ENCODE measurements around the gene ARMC3. TPM values are rescaled to one million over a fixed set of nuclear protein-coding genes. Genes with fewer than 3 reads are reported as not detected.

The ARMC3 gene
- total and polyA plus RNA-seq, 9 of the 15 experiments (the other 6 are each of a cell fraction or from before 2014, with no cell fraction given): 0.33 to 1.1 (median 0.62) TPM

DNA sequence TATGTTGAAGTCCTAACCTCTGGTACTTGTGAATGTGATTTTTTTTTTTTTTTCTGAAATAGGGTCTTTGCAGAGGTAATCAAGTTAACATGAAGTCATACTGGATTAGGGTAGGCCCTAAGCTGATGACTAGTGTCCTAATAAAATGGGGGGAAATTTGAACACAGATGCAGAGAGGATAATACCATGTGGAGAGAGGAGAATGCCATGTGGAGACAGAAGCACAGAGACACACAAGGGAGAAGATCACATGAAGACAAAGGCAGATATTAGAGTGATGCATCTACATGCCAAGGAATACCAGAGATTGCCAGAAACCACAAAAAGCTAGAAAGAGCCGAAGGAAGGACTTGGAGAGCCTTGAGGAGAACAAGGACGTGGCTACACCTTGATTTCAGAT, 28.5 kb upstream of the ARMC3 start:
- ChIA-PET CTCF (ENCODE audit: low intra/inter-chr PET ratio) (no interaction called here), POLR2A (no interaction called here)
- Histone ChIP-seq H3K4me3 (no peak overlapping the region), H3K4me2 (ENCODE audit: insufficient read depth, low read length) (no peak overlapping the region), H4K20me1 (replicated peaks; ENCODE audit: control insufficient read depth, insufficient read depth, low read length) (no peaks in the 10 kb centered on the region), H3K9me1 (ENCODE audit: control insufficient read depth, insufficient read depth, low read length) (no peaks in the 10 kb centered on the region), H3K9ac (ENCODE audit: insufficient read depth in 1 of 2, low read depth in 2 of 2, low read length in 2 of 2) (no peak overlapping the region), H3K36me3 (ENCODE audit: control insufficient read depth, insufficient read depth, low read length) (no peaks in the 10 kb centered on the region), H3K9me3 (replicated peaks; ENCODE audit: control insufficient read depth, insufficient read depth, low read depth, low read length) (no peaks in the 10 kb centered on the region), H3K27me3 (ENCODE audit: control insufficient read depth in 2 of 2, insufficient read depth in 2 of 2, low read length in 2 of 2) (no peaks in the 10 kb centered on the region), H2AFZ (ENCODE audit: low read depth, low read length) (no peak overlapping the region), H3K4me1 (replicated peaks in 1 of 2; ENCODE audit: control insufficient read depth in 2 of 2, insufficient read depth in 2 of 2, low read length in 2 of 2) (peaks cover 9 to 11% of the 10 kb centered on the region in 2 experiments; a peak in 4 of 5 replicates), H3K79me2 (ENCODE audit: control insufficient read depth, insufficient read depth, low read length) (no peaks in the 10 kb centered on the region), H3K27ac (ENCODE audit: extremely low read depth, low read depth, low read length) (no peak overlapping the region)
- ATAC-seq (no peak), DNase-seq (ENCODE audit: extremely low read depth in 1 of 4, low spot score in 3 of 4) (no peak), FAIRE-seq (no peak)
- no peak for TF ChIP-seq ZNF347 (CRISPR knock-in tag; IDR thresholded peaks at IDR 0.05; ENCODE audit: low read depth)
- TF ChIP-seq, protein P1, sequence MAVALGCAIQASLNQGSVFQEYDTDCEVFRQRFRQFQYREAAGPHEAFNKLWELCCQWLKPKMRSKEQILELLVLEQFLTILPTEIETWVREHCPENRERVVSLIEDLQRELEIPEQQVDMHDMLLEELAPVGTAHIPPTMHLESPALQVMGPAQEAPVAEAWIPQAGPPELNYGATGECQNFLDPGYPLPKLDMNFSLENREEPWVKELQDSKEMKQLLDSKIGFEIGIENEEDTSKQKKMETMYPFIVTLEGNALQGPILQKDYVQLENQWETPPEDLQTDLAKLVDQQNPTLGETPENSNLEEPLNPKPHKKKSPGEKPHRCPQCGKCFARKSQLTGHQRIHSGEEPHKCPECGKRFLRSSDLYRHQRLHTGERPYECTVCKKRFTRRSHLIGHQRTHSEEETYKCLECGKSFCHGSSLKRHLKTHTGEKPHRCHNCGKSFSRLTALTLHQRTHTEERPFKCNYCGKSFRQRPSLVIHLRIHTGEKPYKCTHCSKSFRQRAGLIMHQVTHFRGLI (CRISPR knock-in tag; IDR thresholded peaks at IDR 0.05): no peak
- TF ChIP-seq SMAD2 (IDR thresholded peaks at IDR 0.05; ENCODE audit: low read depth, low read length): no peak
- no peak for TF ChIP-seq RFX5 (IDR thresholded peaks at IDR 0.05; ENCODE audit: low read depth, low read length)
- TF ChIP-seq, protein P2, sequence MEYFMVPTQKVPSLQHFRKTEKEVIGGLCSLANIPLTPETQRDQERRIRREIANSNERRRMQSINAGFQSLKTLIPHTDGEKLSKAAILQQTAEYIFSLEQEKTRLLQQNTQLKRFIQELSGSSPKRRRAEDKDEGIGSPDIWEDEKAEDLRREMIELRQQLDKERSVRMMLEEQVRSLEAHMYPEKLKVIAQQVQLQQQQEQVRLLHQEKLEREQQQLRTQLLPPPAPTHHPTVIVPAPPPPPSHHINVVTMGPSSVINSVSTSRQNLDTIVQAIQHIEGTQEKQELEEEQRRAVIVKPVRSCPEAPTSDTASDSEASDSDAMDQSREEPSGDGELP (CRISPR knock-in tag; IDR thresholded peaks at IDR 0.05; ENCODE audit: borderline replicate concordance): no peak
- TF ChIP-seq FIP1L1 (IDR thresholded peaks at IDR 0.05; ENCODE audit: low read depth, low read length, poor library complexity, severe bottlenecking): no peak
- no peak for TF ChIP-seq SRSF9 (IDR thresholded peaks at IDR 0.05; ENCODE audit: borderline replicate concordance, low read depth, low read length)
- no peak for TF ChIP-seq TCF7 (IDR thresholded peaks at IDR 0.05; ENCODE audit: borderline replicate concordance)
- in situ Hi-C loops (cut with MboI) (no loop called here), intact Hi-C loops (cut with micrococcal nuclease) (loop anchor here (10.0 kb wide), 1 partner anchor 85 kb away; no protein-coding TSS in a partner anchor)
- no TSS peak for BruUV-seq (replicated peaks)
- 4% methylated on average over 2 of the region's 2 CpGs for WGBS (ENCODE audit: insufficient coverage, low coverage, missing lambda C conversion rate)

Measured in K562 (cell line).